Colonic mucosa (tissue), 4 donors: Measurements from ENCODE around the gene CNOT1. TPM values are rescaled to one million over a fixed set of nuclear protein-coding genes. Genes with fewer than 3 reads are reported as not detected.
A peak's percentile ranks its signal among the peaks of the same experiment; 100 is the strongest.

Experiments used
- DNase-seq: peaks from one replicate; pipeline ENCODE4 v3.0.0-alpha.2; 2020
- H3K27ac ChIP-seq: fragments of 200-600 bp; one replicate; pipeline ENCODE4 v1.8.0; 2021
- H3K27me3 ChIP-seq: fragments of 200-600 bp; one replicate; pipeline ENCODE4 v1.8.0; 2021
- H3K36me3 ChIP-seq: fragments of 200-600 bp; one replicate; pipeline ENCODE4 v1.8.0; 2021
- H3K4me1 ChIP-seq: fragments of 200-600 bp; one replicate; pipeline ENCODE4 v1.8.0; 2021; ENCODE audit warnings: mild to moderate bottlenecking
- H3K4me3 ChIP-seq: fragments of 200-600 bp; one replicate; pipeline ENCODE4 v1.8.0; 2021
- H3K9ac ChIP-seq, 2 donors: one replicate each; pipeline ENCODE4 v1.7.0; 2013; ENCODE audit warnings: control low read depth in 2 of 2, low read depth in 2 of 2, low read length in 2 of 2
- H3K9me3 ChIP-seq: fragments of 200-600 bp; one replicate; pipeline ENCODE4 v1.8.0; 2021
- intact Hi-C: fragments of 100-400 bp; cut with DNase I; formaldehyde crosslinking; loops from one replicate; pipeline ENCODE4 v1.14.1; 2022
- total RNA-seq, 2 donors: library from RNA; stranded (reverse); fragmentation: NEBNext Ultra II Directional in 1 of 2; extraction: Animal tissue kit (Norgen Biotek cat#: 25700) in 1 of 2; gene quantifications; one replicate each; pipeline ENCODE4 v1.2.1, GENCODE V29; 2021
- TF ChIP-seq, protein P1 (sequence below): fragments of 200-600 bp; IDR thresholded peaks from one replicate; pipeline ENCODE4 v1.8.0; 2022; ENCODE audit warnings: antibody characterized with exemption, mild to moderate bottlenecking
- donor health status: healthy.
- donor health status: DM: no; HTN: no; CAD: no.
- donor health status: DM: no; HTN: no; CAD: no.

The CNOT1 gene
- total RNA-seq, 2 donors from 2014 or later: 237 to 268 TPM

DNA sequence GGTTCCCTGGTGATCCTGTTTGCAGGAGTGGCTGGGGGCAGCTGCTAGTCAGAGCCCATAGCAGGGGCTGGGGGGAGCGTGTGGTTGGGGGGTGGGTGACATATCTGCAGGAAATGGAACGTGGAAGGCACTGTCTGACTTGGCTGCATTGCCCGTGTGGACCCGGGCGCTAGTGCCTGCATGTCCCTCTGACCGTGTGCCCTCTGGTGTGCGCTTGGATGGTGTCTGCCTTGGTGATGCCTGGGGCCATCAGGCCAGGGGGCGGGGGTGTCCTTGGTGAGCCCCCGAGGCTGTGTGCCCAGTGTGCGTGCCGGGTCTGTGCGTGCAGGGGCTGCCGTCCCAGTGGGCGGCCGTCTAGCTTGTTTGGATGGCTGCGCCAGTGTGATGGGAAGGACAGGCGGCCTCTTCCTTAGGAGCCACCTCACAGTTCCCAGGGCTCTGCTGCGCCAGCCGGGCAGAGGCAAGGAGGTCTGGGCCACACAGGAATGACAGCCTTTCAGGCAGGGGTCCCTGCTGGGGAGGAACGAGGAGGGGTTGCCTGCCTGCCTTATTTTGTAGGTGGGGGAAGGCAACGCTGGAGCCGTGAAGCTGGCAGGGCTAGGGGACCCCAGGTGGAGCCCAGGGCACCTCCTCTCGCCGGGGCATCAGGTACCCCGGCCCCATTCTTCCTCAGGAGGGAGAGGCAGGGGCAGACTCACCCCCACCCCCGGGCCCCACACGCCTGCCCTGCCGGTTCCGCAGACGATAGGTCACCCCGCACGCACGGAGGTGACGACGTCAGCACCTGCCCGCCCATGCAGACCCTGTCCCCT is 129.0 kb downstream of the CNOT1 start:
- Histone ChIP-seq H3K9me3 (no peaks in the 10 kb centered on the region), H3K9ac (no peak overlapping the region), H3K27me3 (peaks cover 21% of the 10 kb centered on the region), H3K27ac (no peak overlapping the region), H3K4me3 (peak overlapping the region; percentile 30), H3K36me3 (no peaks in the 10 kb centered on the region), H3K4me1 (peaks cover 12% of the 10 kb centered on the region)
- intact Hi-C loops: no loop called here
- TF ChIP-seq, protein P1, sequence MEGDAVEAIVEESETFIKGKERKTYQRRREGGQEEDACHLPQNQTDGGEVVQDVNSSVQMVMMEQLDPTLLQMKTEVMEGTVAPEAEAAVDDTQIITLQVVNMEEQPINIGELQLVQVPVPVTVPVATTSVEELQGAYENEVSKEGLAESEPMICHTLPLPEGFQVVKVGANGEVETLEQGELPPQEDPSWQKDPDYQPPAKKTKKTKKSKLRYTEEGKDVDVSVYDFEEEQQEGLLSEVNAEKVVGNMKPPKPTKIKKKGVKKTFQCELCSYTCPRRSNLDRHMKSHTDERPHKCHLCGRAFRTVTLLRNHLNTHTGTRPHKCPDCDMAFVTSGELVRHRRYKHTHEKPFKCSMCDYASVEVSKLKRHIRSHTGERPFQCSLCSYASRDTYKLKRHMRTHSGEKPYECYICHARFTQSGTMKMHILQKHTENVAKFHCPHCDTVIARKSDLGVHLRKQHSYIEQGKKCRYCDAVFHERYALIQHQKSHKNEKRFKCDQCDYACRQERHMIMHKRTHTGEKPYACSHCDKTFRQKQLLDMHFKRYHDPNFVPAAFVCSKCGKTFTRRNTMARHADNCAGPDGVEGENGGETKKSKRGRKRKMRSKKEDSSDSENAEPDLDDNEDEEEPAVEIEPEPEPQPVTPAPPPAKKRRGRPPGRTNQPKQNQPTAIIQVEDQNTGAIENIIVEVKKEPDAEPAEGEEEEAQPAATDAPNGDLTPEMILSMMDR: no peak
- DNase-seq: no peak

DNA sequence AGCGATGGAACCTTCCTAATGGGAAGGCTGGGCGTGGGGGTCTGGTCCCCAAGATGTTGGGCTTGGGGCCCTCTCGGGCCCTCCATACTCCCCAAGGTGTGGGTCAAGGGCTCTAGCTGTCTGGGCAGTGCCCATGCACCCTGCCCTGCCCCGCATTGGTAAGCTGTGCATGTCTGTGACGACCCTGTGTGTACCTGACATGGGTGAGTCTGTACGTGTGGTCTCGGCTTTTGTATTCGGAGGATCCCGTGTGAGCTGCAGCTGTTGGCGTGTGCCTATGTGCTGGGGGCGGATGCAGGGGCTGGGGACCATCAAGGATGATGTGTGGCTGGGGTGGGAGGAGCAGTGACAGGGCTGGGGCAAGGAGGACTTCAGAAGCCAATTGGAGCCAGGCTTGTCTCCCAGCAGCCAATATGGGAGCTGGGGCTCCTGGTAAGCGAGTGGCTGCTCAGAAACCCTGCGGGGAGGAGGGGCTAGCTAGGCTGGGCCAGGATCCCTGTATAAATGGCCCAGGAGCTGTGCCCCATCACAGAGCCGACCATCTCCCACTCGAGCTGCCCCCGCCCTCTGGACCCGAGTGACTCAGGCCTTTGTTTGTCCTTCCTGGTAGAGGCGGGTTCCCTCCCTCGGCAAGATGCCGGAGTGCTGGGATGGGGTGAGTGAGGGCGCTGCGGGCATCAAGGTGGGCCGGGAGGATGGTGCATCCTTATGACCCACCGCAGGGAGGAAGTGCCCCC is 129.8 kb downstream of the CNOT1 start, which contains the start of gene NDRG4:
TSS of gene NDRG4 (plus strand) at position 529 of the 737 bp plus-strand sequence. CDS start at position 635, 106 bp downstream.
- no peak within 1 kb of the TSS for H3K27ac ChIP-seq
- H3K27me3 ChIP-seq: peaks cover 21% of the 10 kb centered on the region
- H3K9ac ChIP-seq: no peak within 1 kb of the TSS
- intact Hi-C loops: no loop called here
- TF ChIP-seq, protein P1: no peak
- H3K9me3 ChIP-seq: no peaks in the 10 kb centered on the region
- H3K36me3 ChIP-seq: no peaks in the 10 kb centered on the region
- H3K4me3 ChIP-seq: peak within 1 kb of the TSS; percentile 30
- peak; percentile 54 for DNase-seq
- H3K4me1 ChIP-seq: peaks cover 12% of the 10 kb centered on the region

DNA sequence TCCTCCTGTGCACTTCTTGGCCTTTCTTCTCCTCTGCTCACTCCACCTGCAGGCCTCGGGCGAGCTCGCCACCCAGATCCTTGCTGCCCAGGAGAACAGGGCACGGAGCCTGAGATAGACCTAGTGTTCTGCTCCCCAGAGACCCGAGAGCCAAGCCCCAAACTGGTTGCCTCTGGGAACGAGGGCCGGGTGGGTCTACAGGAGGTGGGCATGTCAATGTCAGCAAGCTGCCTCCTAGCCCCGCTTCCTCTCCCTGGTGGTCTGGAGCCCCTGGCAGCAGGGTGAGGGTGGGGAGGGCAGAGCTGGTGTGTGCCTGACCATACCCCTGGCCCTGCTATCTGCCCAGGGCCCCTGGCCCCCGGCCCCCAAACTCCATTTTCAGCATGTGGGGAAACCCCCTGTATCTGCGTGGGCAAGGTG is 130.5 kb downstream of the CNOT1 start:
- H3K4me1 ChIP-seq: peaks cover 12% of the 10 kb centered on the region
- no peak overlapping the region for H3K9ac ChIP-seq
- H3K27me3 ChIP-seq: peaks cover 21% of the 10 kb centered on the region
- intact Hi-C loops: no loop called here
- H3K27ac ChIP-seq: no peak overlapping the region
- no peak for DNase-seq
- no peaks in the 10 kb centered on the region for H3K36me3 ChIP-seq
- H3K4me3 ChIP-seq: no peak overlapping the region
- H3K9me3 ChIP-seq: no peaks in the 10 kb centered on the region
- TF ChIP-seq, protein P1: no peak

- no peak overlapping the region for H3K4me3 ChIP-seq
- H3K27me3 ChIP-seq: peaks cover 21% of the 10 kb centered on the region
- no peak overlapping the region for H3K27ac ChIP-seq
- no peaks in the 10 kb centered on the region for H3K36me3 ChIP-seq
- H3K9me3 ChIP-seq: no peaks in the 10 kb centered on the region
- intact Hi-C loops: no loop called here
- TF ChIP-seq, protein P1: no peak
- no peak overlapping the region for H3K9ac ChIP-seq
- H3K4me1 ChIP-seq: peaks cover 12% of the 10 kb centered on the region
- no peak for DNase-seq
These were observed 131.1 kb downstream of the CNOT1 start for GRCh38 chr16:58498341-58499091.

- no peaks in the 10 kb centered on the region for H3K9me3 ChIP-seq
- TF ChIP-seq, protein P1: no peak
- H3K36me3 ChIP-seq: no peaks in the 10 kb centered on the region
- H3K4me1 ChIP-seq: peaks cover 12% of the 10 kb centered on the region
- intact Hi-C loops: no loop called here
- H3K27ac ChIP-seq: no peak overlapping the region
- DNase-seq: no peak
- no peak overlapping the region for H3K9ac ChIP-seq
- H3K27me3 ChIP-seq: peaks cover 21% of the 10 kb centered on the region
- H3K4me3 ChIP-seq: no peak overlapping the region
These were observed 131.7 kb downstream of the CNOT1 start for GRCh38 chr16:58497935-58498334.
